Left lobe of liver (tissue), 2 donors: ENCODE results near the gene PEX11A. TPM values are rescaled to one million over a fixed set of nuclear protein-coding genes. Genes with fewer than 3 reads are reported as not detected.

Source experiments
- ATAC-seq: fragments of 200-7000 bp; cut with Tn5 transposase; one replicate; pipeline ENCODE4 v1.9.1; 2020; ENCODE audit warnings: mild to moderate bottlenecking, moderate library complexity
- DNase-seq: peaks from one replicate; pipeline ENCODE4 v3.0.0-alpha.2; 2020; ENCODE audit warnings: low spot score
- total RNA-seq: library from RNA; stranded (reverse); gene quantifications from one replicate; pipeline ENCODE4 v1.2.1, GENCODE V29; 2021
- donor health status: DM: no; HTN: no; CAD: no; lungs with moderate emphysema.
- donor health status: DM: no; HTN: yes; CAD: no.

The PEX11A gene
- total RNA-seq, 1 donor from 2014 or later = 25.8 TPM

GRCh38 chr15:89657686-89658200 is 32.8 kb downstream of the PEX11A start:
- no peak for DNase-seq
- no peak for ATAC-seq

DNA sequence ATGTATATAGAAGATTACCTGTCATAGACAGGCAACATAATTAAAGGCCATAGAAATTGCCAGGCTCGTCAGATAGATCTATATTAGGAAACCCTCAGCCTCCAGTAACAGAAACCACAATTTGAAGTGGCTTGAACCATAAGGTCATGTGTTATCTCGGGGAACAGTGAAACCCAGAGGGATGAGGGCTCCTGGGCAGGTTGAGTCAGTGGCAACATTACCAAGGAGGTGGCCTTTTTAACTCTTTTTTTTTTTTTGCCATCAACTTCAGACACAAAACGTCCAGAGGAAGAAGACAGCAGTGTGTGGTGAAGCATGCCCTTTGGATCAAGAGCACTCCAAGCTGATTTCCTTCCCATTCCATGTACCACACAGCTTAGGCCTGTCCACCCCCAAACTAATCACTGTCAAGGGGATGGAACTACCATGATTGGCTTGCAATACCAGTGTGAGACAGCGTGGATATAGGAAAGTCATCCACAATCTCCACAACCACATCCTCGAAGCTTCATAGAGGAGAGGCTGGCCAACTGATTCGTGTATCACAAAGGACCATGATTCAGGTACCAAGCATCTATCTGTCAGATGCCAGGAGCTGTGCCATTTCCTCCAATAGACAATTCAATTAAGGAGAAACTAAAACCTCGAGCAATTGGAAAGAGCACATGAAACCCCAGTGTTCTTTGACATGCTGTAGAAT is 34.3 kb downstream of the PEX11A start:
- no peak for ATAC-seq
- no peak for DNase-seq

GRCh38 chr15:89654847-89655805 is 35.4 kb downstream of the PEX11A start, which contains the start of gene KIF7:
KIF7 (minus strand) TSS chr15:89655467; CDS start chr15:89652930, 2,537 bp downstream.
- DNase-seq = no peak

GRCh38 chr15:89654301-89654761 is 36.2 kb downstream of the PEX11A start:
- no peak for DNase-seq
- ATAC-seq = no peak

More at GRCh38 chr15:89654847-89655805, 35.4 kb downstream of the PEX11A start, which contains the start of gene KIF7:
- peak; percentile 78 for ATAC-seq

DNA sequence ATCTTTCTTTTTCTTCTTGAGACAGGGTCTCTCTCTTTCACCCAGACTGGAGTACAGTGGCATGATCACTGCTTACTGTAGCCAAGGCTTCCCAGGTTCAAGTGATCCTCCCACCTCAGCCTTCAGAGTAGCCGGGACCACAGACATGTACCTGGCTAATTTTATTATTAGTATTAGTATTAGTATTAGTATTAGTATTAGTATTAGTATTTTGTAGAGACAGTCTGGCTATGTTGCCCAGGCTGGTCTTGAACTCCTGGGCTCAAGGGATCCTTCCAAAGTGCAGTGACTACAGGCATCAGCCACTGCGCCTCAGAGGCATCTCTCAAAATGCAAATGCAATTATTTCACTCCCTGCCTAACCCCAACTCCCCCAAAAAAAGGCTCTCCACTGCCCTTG is 37.0 kb downstream of the PEX11A start:
- DNase-seq = no peak
- no peak for ATAC-seq

- DNase-seq = no peak
Observed at GRCh38 chr15:89652666-89653065, 37.9 kb downstream of the PEX11A start.

GRCh38 chr15:89652131-89652530 is 38.4 kb downstream of the PEX11A start:
- no peak for ATAC-seq

More at GRCh38 chr15:89652666-89653065, 37.9 kb downstream of the PEX11A start:
- ATAC-seq = no peak

GRCh38 chr15:89649716-89650115 is 40.8 kb downstream of the PEX11A start:
- no peak for ATAC-seq
- DNase-seq = no peak

More at GRCh38 chr15:89652131-89652530, 38.4 kb downstream of the PEX11A start:
- DNase-seq = no peak

GRCh38 chr15:89649013-89649625 is 41.4 kb downstream of the PEX11A start:
- DNase-seq (no peak), ATAC-seq (no peak)

- ATAC-seq (no peak), DNase-seq (no peak)
Observed at GRCh38 chr15:89648106-89649012, 42.2 kb downstream of the PEX11A start.

DNA sequence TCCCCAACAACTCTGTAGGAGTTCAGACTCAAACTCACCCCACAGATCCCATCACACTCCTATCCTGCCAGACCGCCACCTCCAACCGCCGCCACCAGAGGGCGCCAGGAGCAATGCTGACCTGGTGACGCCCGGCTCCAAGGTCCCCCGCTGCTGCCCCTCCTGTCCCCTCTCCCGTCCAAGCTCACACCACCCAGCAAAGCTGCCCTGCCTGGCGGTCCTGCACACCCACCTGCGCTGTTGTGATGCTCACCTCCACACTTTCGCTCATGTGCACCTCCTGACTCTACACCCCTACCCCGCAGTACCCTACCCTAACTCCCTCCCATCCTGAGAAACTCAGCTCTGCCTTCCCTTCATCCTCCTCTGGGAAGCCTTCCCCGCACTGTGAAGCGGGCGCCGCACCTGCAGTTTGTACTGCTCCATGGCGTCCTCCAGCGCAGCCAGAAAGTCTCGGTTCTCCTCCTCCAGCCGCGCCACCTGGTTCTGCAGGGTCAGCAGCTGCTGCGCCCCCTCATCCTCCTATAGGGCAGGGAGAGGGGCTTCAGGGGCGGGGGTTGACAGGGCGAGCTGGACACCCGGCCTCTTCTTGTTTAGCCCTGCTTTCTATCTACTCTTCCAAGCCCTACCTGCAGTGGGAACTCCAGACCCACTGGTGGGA is 43.2 kb downstream of the PEX11A start:
- peak; percentile 94 for ATAC-seq

DNA sequence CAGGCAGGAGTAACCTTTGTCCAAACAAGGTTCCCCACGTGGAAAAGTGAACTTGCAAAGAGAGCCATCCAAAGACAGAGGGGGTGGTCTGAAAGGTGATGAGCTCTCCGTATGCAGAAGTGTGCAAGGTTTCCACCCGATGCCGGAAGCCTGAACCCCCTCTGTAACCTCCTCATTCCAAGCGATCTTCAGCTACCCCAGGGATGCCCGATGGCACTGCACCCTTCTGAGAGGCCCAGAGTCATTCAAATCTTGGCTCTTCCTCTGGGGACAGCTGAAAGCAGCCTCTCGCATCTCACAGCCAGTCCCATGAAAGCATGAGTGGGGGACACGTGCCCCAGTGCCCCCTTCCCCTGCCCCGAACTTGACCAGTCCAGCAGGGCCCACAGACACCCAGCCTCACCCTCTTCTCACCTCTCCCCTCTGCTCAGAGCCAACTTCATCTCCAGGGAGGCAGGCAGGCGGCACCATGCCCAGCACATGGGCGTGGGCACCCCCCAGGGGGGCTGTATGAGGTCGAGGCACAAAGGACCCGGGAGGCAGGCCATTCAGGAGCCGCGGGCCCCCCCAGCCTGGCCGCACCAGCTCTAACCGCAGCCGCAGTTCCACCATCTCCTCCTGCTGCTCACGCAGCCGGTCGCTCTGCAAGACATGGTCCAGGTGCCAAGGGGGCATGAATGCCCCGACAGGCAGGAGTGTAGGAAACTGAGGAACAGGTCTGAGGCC is 44.0 kb downstream of the PEX11A start:
- no peak for DNase-seq
- peak; percentile 4 for ATAC-seq

More for the DNA sequence above, 43.2 kb downstream of the PEX11A start:
- DNase-seq = peak; percentile 80

- no peak for DNase-seq
Observed at GRCh38 chr15:89645680-89646079, 44.9 kb downstream of the PEX11A start.

GRCh38 chr15:89642106-89642505 is 48.4 kb downstream of the PEX11A start:
- ATAC-seq = peak; percentile 57

More at GRCh38 chr15:89645680-89646079, 44.9 kb downstream of the PEX11A start:
- no peak for ATAC-seq

DNA sequence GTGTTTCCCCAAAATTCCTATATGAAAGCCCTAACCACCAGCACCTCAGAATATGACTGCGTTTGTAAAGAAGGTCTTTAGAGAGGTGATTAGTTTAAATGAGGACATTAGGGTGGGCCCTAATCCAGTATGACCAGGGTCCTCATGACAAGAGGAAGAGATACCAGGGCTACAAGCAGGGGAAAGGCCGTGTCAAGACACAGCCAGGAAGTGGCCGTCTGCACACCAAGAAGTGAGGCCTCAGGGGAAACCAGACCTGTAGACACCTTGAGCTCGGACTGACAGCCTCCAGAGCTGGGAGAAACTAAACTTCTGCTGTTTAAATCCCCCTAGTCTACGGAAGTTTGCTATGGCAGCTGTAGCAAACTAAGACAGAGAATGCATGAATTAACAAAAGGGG is 49.5 kb downstream of the PEX11A start:
- ATAC-seq (no peak), DNase-seq (no peak)

More at GRCh38 chr15:89642106-89642505, 48.4 kb downstream of the PEX11A start:
- no peak for DNase-seq

DNA sequence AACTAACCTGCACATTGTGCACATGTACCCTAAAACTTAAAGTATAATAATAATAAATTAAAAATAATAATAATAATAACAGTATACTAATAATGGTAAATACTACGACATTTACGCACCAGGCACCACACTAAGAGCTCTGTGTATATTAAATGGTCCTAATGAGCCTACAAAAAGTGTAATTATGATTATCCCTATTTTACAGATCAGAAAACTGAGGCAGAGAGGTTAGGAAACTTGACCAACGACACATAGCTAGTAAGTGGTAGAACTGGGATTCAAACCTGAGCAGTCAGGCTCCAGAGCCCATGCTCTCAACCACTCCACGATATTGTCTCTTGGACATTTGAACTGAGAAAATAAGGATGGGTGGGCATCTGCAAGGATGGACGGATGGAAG is 50.3 kb downstream of the PEX11A start:
- no peak for ATAC-seq

GRCh38 chr15:89633585-89633984 is 57.0 kb downstream of the PEX11A start:
- no peak for ATAC-seq
- no peak for DNase-seq

More for the DNA sequence above, 50.3 kb downstream of the PEX11A start:
- DNase-seq = no peak
